A673 (cell line): ENCODE data around the gene MYLIP. TPM values are rescaled to one million over a fixed set of nuclear protein-coding genes. Genes with fewer than 3 reads are reported as not detected.

Experiments used
- BruUV-seq: library from RNA; stranded (reverse); fragments of 400-500 nt; replicated peaks from 2 replicates; lab custom pipeline; 2021; lab: Mats Ljungman, UMichigan
- CTCF ChIA-PET: fragments of 300-600 bp; sonication (Branson Sonifier 250); formaldehyde crosslinking; loops from one replicate; lab custom pipeline; 2022; ENCODE audit warnings: antibody characterized with exemption; lab: Charles Lee
- POLR2A ChIA-PET: fragments of 300-600 bp; sonication (Branson Sonifier 250); formaldehyde crosslinking; loops from one replicate; lab custom pipeline; 2022; ENCODE audit warnings: antibody characterized with exemption; ENCODE audit not compliant: low non-redundant PET; lab: Charles Lee
- DNase-seq: peaks from one replicate; pipeline ENCODE4 v3.0.0-alpha.2; 2015; ENCODE audit warnings: low spot score
- H3K27ac ChIP-seq: fragments of 200-600 bp; sonication (generic); 2 replicates; pipeline ENCODE4 v1.5.1; 2016; ENCODE audit warnings: mixed run types, low read depth, mild to moderate bottlenecking, mixed read lengths, antibody characterized with exemption, low read length; ENCODE audit not compliant: poor library complexity, severe bottlenecking
- H3K27me3 ChIP-seq: fragments of 200-600 bp; sonication (generic); replicated peaks from 2 replicates; pipeline ENCODE4 v1.6.1; 2017; ENCODE audit warnings: mixed run types, low read depth, mild to moderate bottlenecking, mixed read lengths, antibody characterized with exemption, low read length; ENCODE audit not compliant: insufficient read depth, poor library complexity
- H3K36me3 ChIP-seq: fragments of 200-600 bp; sonication (generic); 2 replicates; pipeline ENCODE4 v1.6.1; 2016; ENCODE audit warnings: mixed run types, mild to moderate bottlenecking, mixed read lengths, antibody characterized with exemption, low read length; ENCODE audit not compliant: insufficient read depth, poor library complexity, severe bottlenecking
- H3K4me1 ChIP-seq: fragments of 200-600 bp; sonication (generic); 2 replicates; pipeline ENCODE4 v1.6.1; 2017; ENCODE audit warnings: mixed run types, mild to moderate bottlenecking, mixed read lengths, antibody characterized with exemption, low read length; ENCODE audit not compliant: insufficient read depth, poor library complexity, severe bottlenecking
- H3K4me3 ChIP-seq: fragments of 200-600 bp; sonication (generic); 2 replicates; pipeline ENCODE4 v1.5.1; 2016; ENCODE audit warnings: low read depth, mixed run types, mild to moderate bottlenecking, mixed read lengths, low read length; ENCODE audit not compliant: poor library complexity, severe bottlenecking
- H3K9me3 ChIP-seq: fragments of 200-600 bp; sonication (generic); 2 replicates; pipeline ENCODE4 v1.6.1; 2016; ENCODE audit warnings: mixed run types, low read depth, mild to moderate bottlenecking, mixed read lengths, antibody characterized with exemption, low read length; ENCODE audit not compliant: poor library complexity, severe bottlenecking
- EZH2 ChIP-seq: fragments of 200-600 bp; sonication (generic); IDR thresholded peaks from 2 replicates; pipeline ENCODE4 v1.6.1; 2017; ENCODE audit warnings: borderline replicate concordance, low read depth, mild to moderate bottlenecking, mixed read lengths, antibody characterized with exemption, low read length; ENCODE audit not compliant: poor library complexity, severe bottlenecking
- intact Hi-C: fragments of 100-400 bp; cut with micrococcal nuclease; formaldehyde crosslinking; loops from one replicate; pipeline ENCODE4 v1.10.0; 2022; ENCODE audit not compliant: unreplicated experiment
- total RNA-seq: library from RNA; stranded (reverse); gene quantifications from 2 replicates; pipeline ENCODE4 v1.2.3, GENCODE V29; 2021
- TF ChIP-seq, protein P1 (sequence below): fragments of 300-800, 200-600 bp; sonication (generic); conservative IDR thresholded peaks from 2 replicates; pipeline ENCODE4 v1.5.1; 2017; ENCODE audit warnings: low read depth, mild to moderate bottlenecking, antibody characterized with exemption, low read length, moderate library complexity, mixed read lengths

The MYLIP gene
- total RNA-seq, 1 experiment from 2014 or later, result 22.4 TPM

DNA sequence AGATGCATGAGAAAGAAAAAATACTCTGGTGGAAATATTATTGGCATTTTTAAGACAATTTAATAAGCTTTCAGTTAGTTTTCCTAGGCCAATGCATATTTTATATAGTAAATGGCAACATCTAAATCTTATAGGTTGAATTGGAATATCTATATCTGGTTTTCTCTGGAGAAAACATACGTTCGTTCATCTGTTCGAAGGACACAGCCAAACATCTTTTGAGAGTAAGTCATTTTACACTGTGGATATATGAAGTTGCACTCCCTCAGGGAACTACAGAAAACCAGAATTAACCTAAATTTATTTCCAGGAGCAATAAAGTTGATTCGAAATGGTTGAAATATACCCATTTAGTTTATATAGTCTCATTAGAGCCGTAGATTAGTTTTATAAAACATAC, 49.0 kb downstream of the MYLIP start:
- CTCF ChIA-PET, result no interaction called here

DNA sequence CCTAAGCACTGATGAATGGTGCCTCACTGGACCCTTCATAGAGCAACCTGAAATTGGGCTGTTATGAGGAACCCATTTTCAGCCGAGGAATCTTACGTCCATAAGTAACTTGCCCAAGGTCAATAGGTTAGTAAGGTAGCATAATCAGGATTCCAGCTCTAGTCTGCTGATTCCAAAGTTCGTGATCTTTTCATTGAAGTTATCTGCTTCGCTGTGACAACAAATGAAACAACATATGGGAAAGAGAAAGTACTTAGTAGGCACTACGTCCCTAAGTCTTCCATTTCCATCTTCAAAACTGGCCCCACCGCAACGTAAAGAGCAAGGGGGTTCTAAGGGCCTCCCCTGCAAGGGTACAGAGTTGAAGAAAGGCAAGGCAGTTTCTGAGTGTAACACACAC, 49.5 kb downstream of the MYLIP start:
- Histone ChIP-seq H3K4me1 (no peaks in the 10 kb centered on the region), H3K9me3 (no peaks in the 10 kb centered on the region), H3K36me3 (no peaks in the 10 kb centered on the region), H3K27ac (no peak overlapping the region), H3K4me3 (no peak overlapping the region), H3K27me3 (no peaks in the 10 kb centered on the region)
- ChIA-PET CTCF (no interaction called here), POLR2A (no interaction called here)
- TF ChIP-seq EZH2, result no peak
- TF ChIP-seq, protein P1, sequence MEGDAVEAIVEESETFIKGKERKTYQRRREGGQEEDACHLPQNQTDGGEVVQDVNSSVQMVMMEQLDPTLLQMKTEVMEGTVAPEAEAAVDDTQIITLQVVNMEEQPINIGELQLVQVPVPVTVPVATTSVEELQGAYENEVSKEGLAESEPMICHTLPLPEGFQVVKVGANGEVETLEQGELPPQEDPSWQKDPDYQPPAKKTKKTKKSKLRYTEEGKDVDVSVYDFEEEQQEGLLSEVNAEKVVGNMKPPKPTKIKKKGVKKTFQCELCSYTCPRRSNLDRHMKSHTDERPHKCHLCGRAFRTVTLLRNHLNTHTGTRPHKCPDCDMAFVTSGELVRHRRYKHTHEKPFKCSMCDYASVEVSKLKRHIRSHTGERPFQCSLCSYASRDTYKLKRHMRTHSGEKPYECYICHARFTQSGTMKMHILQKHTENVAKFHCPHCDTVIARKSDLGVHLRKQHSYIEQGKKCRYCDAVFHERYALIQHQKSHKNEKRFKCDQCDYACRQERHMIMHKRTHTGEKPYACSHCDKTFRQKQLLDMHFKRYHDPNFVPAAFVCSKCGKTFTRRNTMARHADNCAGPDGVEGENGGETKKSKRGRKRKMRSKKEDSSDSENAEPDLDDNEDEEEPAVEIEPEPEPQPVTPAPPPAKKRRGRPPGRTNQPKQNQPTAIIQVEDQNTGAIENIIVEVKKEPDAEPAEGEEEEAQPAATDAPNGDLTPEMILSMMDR, result no peak
- no TSS peak for BruUV-seq
- intact Hi-C loops, result no loop called here
- no peak for DNase-seq

More for the DNA sequence above, 49.0 kb downstream of the MYLIP start:
- intact Hi-C loops, result no loop called here
- Histone ChIP-seq H3K9me3 (no peaks in the 10 kb centered on the region), H3K27me3 (no peaks in the 10 kb centered on the region), H3K4me1 (no peaks in the 10 kb centered on the region), H3K27ac (no peak overlapping the region), H3K36me3 (no peaks in the 10 kb centered on the region), H3K4me3 (no peak overlapping the region)
- POLR2A ChIA-PET, result no interaction called here
- DNase-seq, result no peak
- no TSS peak for BruUV-seq
- TF ChIP-seq EZH2, result no peak
- TF ChIP-seq, protein P1, result no peak

DNA sequence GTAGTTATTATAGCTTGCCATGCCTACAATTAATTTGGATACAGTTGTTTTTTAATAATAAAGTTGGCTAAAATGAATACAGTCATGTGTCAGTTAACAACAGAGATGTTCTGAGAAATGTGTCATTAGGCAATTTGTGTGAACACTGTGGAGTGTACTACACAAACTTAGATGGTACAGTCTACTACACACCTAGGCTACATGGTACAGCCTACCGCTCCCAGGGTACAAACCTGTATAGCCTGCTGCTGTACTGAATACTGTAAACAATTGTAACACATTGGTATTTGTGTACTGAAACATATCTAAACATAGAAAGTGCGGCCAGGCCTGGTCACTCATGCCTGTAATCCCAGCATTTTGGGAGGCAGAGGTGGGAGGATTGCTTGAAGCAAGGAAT, 50.2 kb downstream of the MYLIP start:
- Histone ChIP-seq H3K27ac (no peak overlapping the region), H3K36me3 (no peaks in the 10 kb centered on the region), H3K4me3 (no peak overlapping the region), H3K27me3 (no peaks in the 10 kb centered on the region), H3K9me3 (no peaks in the 10 kb centered on the region), H3K4me1 (no peaks in the 10 kb centered on the region)
- no peak for TF ChIP-seq EZH2
- TF ChIP-seq, protein P1, result no peak
- CTCF ChIA-PET, result no interaction called here
- intact Hi-C loops, result no loop called here
- POLR2A ChIA-PET, result no interaction called here
- DNase-seq, result no peak
- BruUV-seq, result no TSS peak
